Measurements from ENCODE around the gene NLN. TPM values are rescaled to one million over a fixed set of nuclear protein-coding genes. Genes with fewer than 3 reads are reported as not detected.

NLN gene
- total and polyA plus RNA-seq, 2 of the 13 experiments (the other 11 are each of a cell fraction or from before 2014, with no cell fraction given), result 11.9 to 36.7 TPM

GRCh38 chr5:65702036-65702435 lies 20.0 kb upstream of the NLN start (continued):
- TF ChIP-seq RNF2 (conservative IDR thresholded peaks at IDR 0.05; ENCODE audit: low read depth) (no peak), CC2D1A (CRISPR knock-in tag; IDR thresholded peaks at IDR 0.05) (no peak), SIN3A (IDR thresholded peaks at IDR 0.05; ENCODE audit: borderline replicate concordance, low read depth, low read length) (no peak), ZNF639 (CRISPR knock-in tag; conservative IDR thresholded peaks at IDR 0.05) (no peak), SRY (CRISPR knock-in tag; IDR thresholded peaks at IDR 0.05) (no peak), NR2C2 (CRISPR knock-in tag; IDR thresholded peaks at IDR 0.05; ENCODE audit: borderline replicate concordance) (no peak), MED13 (CRISPR knock-in tag; IDR thresholded peaks at IDR 0.05) (no peak), IRF9 (CRISPR knock-in tag; IDR thresholded peaks at IDR 0.05; ENCODE audit: borderline replicate concordance) (no peak)

- H3K4me1 ChIP-seq (ENCODE audit: insufficient read depth, low read length), result peaks cover 16% of the 10 kb centered on the region
- POLR2A ChIA-PET, result no interaction called here
- DNase-seq (ENCODE audit: low spot score) (no peak), FAIRE-seq (no peak), ATAC-seq (no peak)
- intact Hi-C loops (cut with micrococcal nuclease; ENCODE audit: unreplicated experiment), result no loop called here
- no peaks in the 10 kb centered on the region for H3K9me3 ChIP-seq (ENCODE audit: low read length)
- no peak overlapping the region for H3K27ac ChIP-seq (ENCODE audit: extremely low read length, insufficient read depth, low read length)
- H3K36me3 ChIP-seq (replicated peaks in 1 of 2; ENCODE audit: control insufficient read depth in 1 of 2, insufficient read depth in 2 of 2, low read length in 2 of 2), result peaks cover 0 to 6% of the 10 kb centered on the region in 2 experiments; a peak in 3 of 5 replicates
- no peak overlapping the region for H3K4me3 ChIP-seq (replicated peaks in 1 of 3; ENCODE audit: insufficient read depth in 1 of 3, low read depth in 2 of 3, low read length in 3 of 3)
- BruUV-seq (replicated peaks), result no TSS peak
- in situ Hi-C loops (cut with HindIII; ENCODE audit: extremely low pct_ligation_motif_present, low pct_unique_long_range_greater_than_20kb), result no loop called here
- no peak overlapping the region for H3K9ac ChIP-seq (ENCODE audit: insufficient read depth, low read depth, low read length)
- 94% methylated on average over 2 of the region's 2 CpGs for WGBS (ENCODE audit: low lambda C conversion rate)
- no peak overlapping the region for H2AFZ ChIP-seq (ENCODE audit: low read length)
- no peak overlapping the region for H3K4me2 ChIP-seq (ENCODE audit: low read depth, low read length)
- no peaks in the 10 kb centered on the region for H3K79me2 ChIP-seq (ENCODE audit: insufficient read depth, low read length)
- H3K27me3 ChIP-seq (ENCODE audit: control insufficient read depth in 1 of 2, insufficient read depth in 2 of 2, low read length in 2 of 2), result no peaks in the 10 kb centered on the region
- H4K20me1 ChIP-seq (ENCODE audit: insufficient read depth, low read length), result no peaks in the 10 kb centered on the region
- CTCF ChIA-PET (ENCODE audit: low intra/inter-chr PET ratio, low total read pairs), result no interaction called here
- no peak for TF ChIP-seq CHCHD3 (CRISPR knock-in tag; IDR thresholded peaks at IDR 0.05)
- no peak for TF ChIP-seq CTCF (CRISPR knock-in tag; IDR thresholded peaks at IDR 0.05)
- TF ChIP-seq ATF6 (CRISPR knock-in tag; conservative IDR thresholded peaks at IDR 0.05), result no peak
- no peak for TF ChIP-seq CSRNP2 (CRISPR knock-in tag; conservative IDR thresholded peaks at IDR 0.05; ENCODE audit: low read depth)
- no peak for TF ChIP-seq KMT2A (CRISPR knock-in tag; IDR thresholded peaks at IDR 0.05)
- TF ChIP-seq ATF1 (CRISPR knock-in tag; IDR thresholded peaks at IDR 0.05), result no peak
- TF ChIP-seq CHD4 (IDR thresholded peaks at IDR 0.05; ENCODE audit: borderline replicate concordance, low read length), result no peak
- no peak for TF ChIP-seq TBX3 (IDR thresholded peaks at IDR 0.05; ENCODE audit: borderline replicate concordance)
These were observed 17.3 kb upstream of the NLN start for GRCh38 chr5:65704621-65705239.

Measured in HepG2 (cell line).